Tibial nerve (tissue), 3 donors: ENCODE results near the gene ADCY3.

Experiments used
- POLR2A ChIP-seq, 2 donors: fragments of 450-650 bp; IDR thresholded peaks; one replicate each; pipeline ENCODE4 v1.6.1; 2017; ENCODE audit warnings: antibody characterized with exemption in 2 of 2, mild to moderate bottlenecking in 2 of 2, moderate library complexity in 2 of 2
- TF ChIP-seq, protein P1 (sequence below), 5 experiments: fragments of 200-600 bp in 3 of 5; fragments of 450-650 bp in 2 of 5; sonication (generic) in 3 of 5; IDR thresholded peaks; one replicate each; pipeline ENCODE4 v1.5.1; 2016 to 2019; ENCODE audit warnings: antibody characterized with exemption in 5 of 5, mild to moderate bottlenecking in 3 of 5, moderate library complexity in 2 of 5

DNA sequence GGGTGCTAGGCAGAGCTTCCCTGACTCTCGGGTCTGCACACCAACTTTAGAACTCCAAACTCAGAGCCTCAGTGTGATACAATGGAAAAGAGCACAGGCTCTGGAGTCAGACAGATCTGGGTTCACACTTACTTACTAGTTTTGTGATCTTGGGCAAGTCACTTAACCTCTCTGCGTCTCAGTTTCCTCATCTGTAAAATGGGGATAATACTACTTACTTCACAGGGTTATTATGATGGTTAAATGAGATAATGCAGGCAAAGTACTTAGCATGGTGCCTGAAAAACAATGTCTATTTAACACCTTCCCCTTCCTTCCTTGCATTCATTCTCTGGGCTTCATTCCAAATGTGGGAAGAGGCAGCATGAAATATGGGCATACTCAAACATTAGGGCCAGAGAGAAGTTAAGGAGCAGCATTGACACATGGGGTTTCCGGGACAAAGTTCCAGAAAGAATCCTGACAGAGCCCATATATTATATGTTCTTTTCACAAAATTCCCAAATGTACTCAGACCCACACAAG, 38.4 kb upstream of the ADCY3 start:
- TF ChIP-seq, protein P1, sequence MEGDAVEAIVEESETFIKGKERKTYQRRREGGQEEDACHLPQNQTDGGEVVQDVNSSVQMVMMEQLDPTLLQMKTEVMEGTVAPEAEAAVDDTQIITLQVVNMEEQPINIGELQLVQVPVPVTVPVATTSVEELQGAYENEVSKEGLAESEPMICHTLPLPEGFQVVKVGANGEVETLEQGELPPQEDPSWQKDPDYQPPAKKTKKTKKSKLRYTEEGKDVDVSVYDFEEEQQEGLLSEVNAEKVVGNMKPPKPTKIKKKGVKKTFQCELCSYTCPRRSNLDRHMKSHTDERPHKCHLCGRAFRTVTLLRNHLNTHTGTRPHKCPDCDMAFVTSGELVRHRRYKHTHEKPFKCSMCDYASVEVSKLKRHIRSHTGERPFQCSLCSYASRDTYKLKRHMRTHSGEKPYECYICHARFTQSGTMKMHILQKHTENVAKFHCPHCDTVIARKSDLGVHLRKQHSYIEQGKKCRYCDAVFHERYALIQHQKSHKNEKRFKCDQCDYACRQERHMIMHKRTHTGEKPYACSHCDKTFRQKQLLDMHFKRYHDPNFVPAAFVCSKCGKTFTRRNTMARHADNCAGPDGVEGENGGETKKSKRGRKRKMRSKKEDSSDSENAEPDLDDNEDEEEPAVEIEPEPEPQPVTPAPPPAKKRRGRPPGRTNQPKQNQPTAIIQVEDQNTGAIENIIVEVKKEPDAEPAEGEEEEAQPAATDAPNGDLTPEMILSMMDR (IDR thresholded peaks at IDR 0.05), result no peak
- TF ChIP-seq POLR2A (IDR thresholded peaks at IDR 0.05), result no peak
